ENCODE data around the gene MXD1.

- TF ChIP-seq CTCF (IDR thresholded peaks at IDR 0.05), result no peak
- no peak for TF ChIP-seq FOSL2 (IDR thresholded peaks at IDR 0.05)
- no peak for TF ChIP-seq FOSL2 (CRISPR knock-in tag; IDR thresholded peaks at IDR 0.05)
- TF ChIP-seq ATOH8 (CRISPR knock-in tag; IDR thresholded peaks at IDR 0.05; ENCODE audit: low read depth), result no peak
- TF ChIP-seq EP300 (IDR thresholded peaks at IDR 0.05), result no peak
- no peak for TF ChIP-seq POLR2A (IDR thresholded peaks at IDR 0.05; ENCODE audit: low read length)
- TF ChIP-seq BHLHE40 (IDR thresholded peaks at IDR 0.05; ENCODE audit: low read depth, low read length), result no peak
- TF ChIP-seq ESRRA (IDR thresholded peaks at IDR 0.05; ENCODE audit: borderline replicate concordance, low read length), result no peak
- no peak for TF ChIP-seq PHF8 (IDR thresholded peaks at IDR 0.05; ENCODE audit: borderline replicate concordance, low read depth)
Measured at GRCh38 chr2:69986691-69987090, 71.8 kb downstream of the MXD1 start.
